Transverse colon (tissue), 4 donors: ENCODE results near the gene CWC15.

ENCODE experiments used
- POLR2AphosphoS5 ChIP-seq, 3 donors: sonication (generic); formaldehyde crosslinking; IDR thresholded peaks; one replicate each; pipeline ENCODE4 v1.6.1; 2016; ENCODE audit warnings: antibody characterized with exemption in 3 of 3
- TF ChIP-seq, protein P1 (sequence below), 5 experiments: fragments of 200-600 bp in 3 of 5; fragments of 450-650 bp in 2 of 5; sonication (generic) in 3 of 5; IDR thresholded peaks; 1 replicate in 2 of 5; 2 replicates in 3 of 5; pipeline ENCODE4 v1.5.1; 2016 to 2017; ENCODE audit warnings: antibody characterized with exemption in 5 of 5, inconsistent platforms in 3 of 5, mild to moderate bottlenecking in 2 of 5, moderate library complexity in 1 of 5

DNA sequence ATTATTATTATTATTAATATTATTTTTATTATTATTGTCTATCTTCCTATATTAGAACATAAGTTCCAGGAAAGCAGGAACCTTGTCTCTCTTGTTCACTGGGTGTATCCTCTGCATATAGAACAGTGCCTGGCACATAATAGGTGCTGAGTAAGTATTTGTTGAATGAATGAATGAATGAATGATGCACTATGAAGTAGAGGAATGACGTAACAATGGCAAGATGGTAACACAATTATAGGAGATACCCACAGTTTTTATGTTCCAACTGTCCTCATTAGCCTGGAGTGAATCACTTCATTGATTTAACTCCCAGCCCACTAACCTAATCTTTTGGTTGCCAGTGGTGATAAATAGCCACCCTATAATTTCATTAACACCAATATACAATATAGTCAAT, 2.2 kb upstream of the CWC15 start:
- TF ChIP-seq, protein P1, sequence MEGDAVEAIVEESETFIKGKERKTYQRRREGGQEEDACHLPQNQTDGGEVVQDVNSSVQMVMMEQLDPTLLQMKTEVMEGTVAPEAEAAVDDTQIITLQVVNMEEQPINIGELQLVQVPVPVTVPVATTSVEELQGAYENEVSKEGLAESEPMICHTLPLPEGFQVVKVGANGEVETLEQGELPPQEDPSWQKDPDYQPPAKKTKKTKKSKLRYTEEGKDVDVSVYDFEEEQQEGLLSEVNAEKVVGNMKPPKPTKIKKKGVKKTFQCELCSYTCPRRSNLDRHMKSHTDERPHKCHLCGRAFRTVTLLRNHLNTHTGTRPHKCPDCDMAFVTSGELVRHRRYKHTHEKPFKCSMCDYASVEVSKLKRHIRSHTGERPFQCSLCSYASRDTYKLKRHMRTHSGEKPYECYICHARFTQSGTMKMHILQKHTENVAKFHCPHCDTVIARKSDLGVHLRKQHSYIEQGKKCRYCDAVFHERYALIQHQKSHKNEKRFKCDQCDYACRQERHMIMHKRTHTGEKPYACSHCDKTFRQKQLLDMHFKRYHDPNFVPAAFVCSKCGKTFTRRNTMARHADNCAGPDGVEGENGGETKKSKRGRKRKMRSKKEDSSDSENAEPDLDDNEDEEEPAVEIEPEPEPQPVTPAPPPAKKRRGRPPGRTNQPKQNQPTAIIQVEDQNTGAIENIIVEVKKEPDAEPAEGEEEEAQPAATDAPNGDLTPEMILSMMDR (IDR thresholded peaks at IDR 0.05): no peak
- no peak for TF ChIP-seq POLR2AphosphoS5 (IDR thresholded peaks at IDR 0.05)
